ENCODE measurements around the gene SGMS1. TPM values are rescaled to one million over a fixed set of nuclear protein-coding genes. Genes with fewer than 3 reads are reported as not detected.

The SGMS1 gene
- total and polyA plus RNA-seq, 2 donors (not counting 1 experiment from before 2014, with no cell fraction given) = 10.0 to 43.5 TPM

- intact Hi-C loops (cut with micrococcal nuclease) = no loop called here
- Histone ChIP-seq H3K4me2 (replicated peaks; ENCODE audit: low read depth, low read length, poor library complexity, severe bottlenecking) (no peak overlapping the region), H3K9me3 (ENCODE audit: control extremely low read depth in 1 of 3, control insufficient read depth in 2 of 3, insufficient read depth in 1 of 3, low read length in 2 of 3) (no peaks in the 10 kb centered on the region), H3K4me3 (ENCODE audit: control extremely low read depth in 1 of 5, extremely low read depth in 1 of 5, insufficient read depth in 1 of 5, low read depth in 2 of 5, low read length in 4 of 5) (no peak overlapping the region), H3K9ac (ENCODE audit: low read length) (no peak overlapping the region), H3K27me3 (replicated peaks in 1 of 4; ENCODE audit: control extremely low read depth in 1 of 4, control insufficient read depth in 3 of 4, insufficient read depth in 4 of 4, low read length in 3 of 4) (no peaks in the 10 kb centered on the region), H3K79me2 (ENCODE audit: control insufficient read depth, insufficient read depth, low read length) (peaks cover 100% of the 10 kb centered on the region), H4K20me1 (ENCODE audit: control insufficient read depth, insufficient read depth, low read length, poor library complexity, severe bottlenecking) (peaks cover 91% of the 10 kb centered on the region), H3K36me3 (replicated peaks in 1 of 2; ENCODE audit: control extremely low read depth in 1 of 2, control insufficient read depth in 1 of 2, extremely low read depth in 1 of 2, insufficient read depth in 2 of 2, low read length in 1 of 2) (peaks cover 0 to 3% of the 10 kb centered on the region in 2 experiments), H3K4me1 (ENCODE audit: control insufficient read depth in 2 of 2, insufficient read depth in 2 of 2, low read length in 2 of 2) (peaks cover 2 to 10% of the 10 kb centered on the region in 2 donors), H2AFZ (ENCODE audit: insufficient read depth, low read depth, low read length, poor library complexity, severe bottlenecking) (no peak overlapping the region), H3K27ac (ENCODE audit: low read length in 2 of 2) (no peak overlapping the region)
- no peak overlapping the region for H3K4me3 Mint-ChIP-seq
- CTCF ChIA-PET = interaction anchor here (1.2 to 1.5 kb wide), 3 partner anchors 28 to 34 kb away, joined by 3 to 4 read pairs (median 3); no protein-coding TSS in a partner anchor
- peaks cover 50% of the 10 kb centered on the region for H3K4me1 Mint-ChIP-seq
- TF ChIP-seq, protein P1, sequence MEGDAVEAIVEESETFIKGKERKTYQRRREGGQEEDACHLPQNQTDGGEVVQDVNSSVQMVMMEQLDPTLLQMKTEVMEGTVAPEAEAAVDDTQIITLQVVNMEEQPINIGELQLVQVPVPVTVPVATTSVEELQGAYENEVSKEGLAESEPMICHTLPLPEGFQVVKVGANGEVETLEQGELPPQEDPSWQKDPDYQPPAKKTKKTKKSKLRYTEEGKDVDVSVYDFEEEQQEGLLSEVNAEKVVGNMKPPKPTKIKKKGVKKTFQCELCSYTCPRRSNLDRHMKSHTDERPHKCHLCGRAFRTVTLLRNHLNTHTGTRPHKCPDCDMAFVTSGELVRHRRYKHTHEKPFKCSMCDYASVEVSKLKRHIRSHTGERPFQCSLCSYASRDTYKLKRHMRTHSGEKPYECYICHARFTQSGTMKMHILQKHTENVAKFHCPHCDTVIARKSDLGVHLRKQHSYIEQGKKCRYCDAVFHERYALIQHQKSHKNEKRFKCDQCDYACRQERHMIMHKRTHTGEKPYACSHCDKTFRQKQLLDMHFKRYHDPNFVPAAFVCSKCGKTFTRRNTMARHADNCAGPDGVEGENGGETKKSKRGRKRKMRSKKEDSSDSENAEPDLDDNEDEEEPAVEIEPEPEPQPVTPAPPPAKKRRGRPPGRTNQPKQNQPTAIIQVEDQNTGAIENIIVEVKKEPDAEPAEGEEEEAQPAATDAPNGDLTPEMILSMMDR (IDR thresholded peaks at IDR 0.05) = no peak
- no peak for TF ChIP-seq EZH2 (IDR thresholded peaks at IDR 0.05; ENCODE audit: borderline replicate concordance, insufficient read depth, low read depth, low read length, poor library complexity, severe bottlenecking)
- H3K27me3 Mint-ChIP-seq = no peaks in the 10 kb centered on the region
- DNase-seq (no peak), ATAC-seq (ENCODE audit: low read depth) (no peak)
- POLR2A ChIA-PET = no interaction called here
- H3K9me3 Mint-ChIP-seq (ENCODE audit: insufficient read depth) = no peaks in the 10 kb centered on the region
- 72% methylated on average over 2 of the region's 2 CpGs for WGBS (ENCODE audit: insufficient coverage)
- H3K27ac Mint-ChIP-seq = no peak overlapping the region
Measured at GRCh38 chr10:50613150-50613549, 10.6 kb downstream of the SGMS1 start.

DNA sequence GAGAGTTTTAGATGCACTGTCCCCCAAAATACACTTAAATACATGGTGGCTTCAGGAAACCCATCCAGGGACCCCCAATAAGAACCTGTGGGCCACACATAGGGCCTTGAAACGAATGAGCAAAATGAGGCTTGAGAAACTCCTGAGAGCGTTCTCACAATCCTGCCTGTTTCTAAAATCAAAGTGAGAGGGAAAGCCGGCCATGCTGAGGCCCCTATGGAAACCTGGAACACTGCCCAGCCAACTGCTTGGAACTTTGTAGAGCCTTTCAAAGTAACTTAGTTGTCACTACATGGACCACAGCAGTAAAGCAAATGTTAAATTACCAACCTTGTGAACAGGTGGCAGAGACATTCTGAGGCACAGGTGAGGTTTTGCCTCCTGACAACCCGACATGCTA, 13.4 kb downstream of the SGMS1 start:
- H3K4me2 ChIP-seq (replicated peaks; ENCODE audit: low read depth, low read length, poor library complexity, severe bottlenecking) = no peak overlapping the region
- intact Hi-C loops (cut with micrococcal nuclease) = no loop called here
- H3K9ac ChIP-seq (ENCODE audit: low read length) = no peak overlapping the region
- H3K36me3 ChIP-seq (replicated peaks in 1 of 2; ENCODE audit: control extremely low read depth in 1 of 2, control insufficient read depth in 1 of 2, extremely low read depth in 1 of 2, insufficient read depth in 2 of 2, low read length in 1 of 2) = peaks cover 0 to 3% of the 10 kb centered on the region in 2 experiments
- DNase-seq = no peak
- ATAC-seq (ENCODE audit: low read depth) = no peak
- WGBS (ENCODE audit: insufficient coverage) = 98% methylated on average over 4 of the region's 4 CpGs
- no peaks in the 10 kb centered on the region for H3K9me3 ChIP-seq (ENCODE audit: control extremely low read depth in 1 of 3, control insufficient read depth in 2 of 3, insufficient read depth in 1 of 3, low read length in 2 of 3)
- no peak overlapping the region for H3K4me3 ChIP-seq (ENCODE audit: control extremely low read depth in 1 of 5, extremely low read depth in 1 of 5, insufficient read depth in 1 of 5, low read depth in 2 of 5, low read length in 4 of 5)
- Mint-ChIP-seq H3K27ac (no peak overlapping the region), H3K27me3 (no peaks in the 10 kb centered on the region), H3K9me3 (ENCODE audit: insufficient read depth) (no peaks in the 10 kb centered on the region), H3K4me3 (no peak overlapping the region), H3K4me1 (peaks cover 48% of the 10 kb centered on the region)
- no peak overlapping the region for H3K27ac ChIP-seq (ENCODE audit: low read length in 2 of 2)
- H3K79me2 ChIP-seq (ENCODE audit: control insufficient read depth, insufficient read depth, low read length) = peaks cover 85% of the 10 kb centered on the region
- peaks cover 0 to 8% of the 10 kb centered on the region in 2 donors for H3K4me1 ChIP-seq (ENCODE audit: control insufficient read depth in 2 of 2, insufficient read depth in 2 of 2, low read length in 2 of 2)
- TF ChIP-seq, protein P1 (IDR thresholded peaks at IDR 0.05) = no peak
- TF ChIP-seq EZH2 (IDR thresholded peaks at IDR 0.05; ENCODE audit: borderline replicate concordance, insufficient read depth, low read depth, low read length, poor library complexity, severe bottlenecking) = no peak
- H2AFZ ChIP-seq (ENCODE audit: insufficient read depth, low read depth, low read length, poor library complexity, severe bottlenecking) = no peak overlapping the region
- peaks cover 84% of the 10 kb centered on the region for H4K20me1 ChIP-seq (ENCODE audit: control insufficient read depth, insufficient read depth, low read length, poor library complexity, severe bottlenecking)
- H3K27me3 ChIP-seq (replicated peaks in 1 of 4; ENCODE audit: control extremely low read depth in 1 of 4, control insufficient read depth in 3 of 4, insufficient read depth in 4 of 4, low read length in 3 of 4) = no peaks in the 10 kb centered on the region
- POLR2A ChIA-PET = no interaction called here
- CTCF ChIA-PET = no interaction called here
